Left cardiac atrium (tissue), 4 donors: ENCODE data around the gene ZNF136. TPM values are rescaled to one million over a fixed set of nuclear protein-coding genes. Genes with fewer than 3 reads are reported as not detected.
A peak's percentile ranks its signal among the peaks of the same experiment; 100 is the strongest.

ENCODE experiments used
- ATAC-seq, 2 donors: fragments of 200-7000 bp; cut with Tn5 transposase; one replicate each; pipeline ENCODE4 v1.9.1; 2020; ENCODE audit warnings: mild to moderate bottlenecking in 2 of 2, moderate library complexity in 2 of 2
- DNase-seq: peaks from one replicate; pipeline ENCODE4 v3.0.0-alpha.2; 2020
- intact Hi-C, 2 donors: fragments of 100-400 bp; cut with DNase I; formaldehyde crosslinking; loops; one replicate each; pipeline versions ENCODE4 v1.14.1 to v1.15.1; 2022 to 2023
- total RNA-seq, 2 donors: library from RNA; stranded (reverse); fragmentation: NEBNext Ultra II Directional; extraction: Animal tissue kit (Norgen Biotek cat#: 25700); gene quantifications; one replicate each; pipeline ENCODE4 v1.2.1, GENCODE V29; 2021
- donor health status: DM: no; HTN: yes; CAD: no.
- donor health status: DM: no; HTN: yes; CAD: no; lungs with severe emphysema.
- donor health status: DM: yes; HTN: yes; CAD: no.
- donor health status: Dilated cardiomyopathy.

The ZNF136 gene
- total RNA-seq, 2 donors from 2014 or later = 5.0 to 6.5 TPM

DNA sequence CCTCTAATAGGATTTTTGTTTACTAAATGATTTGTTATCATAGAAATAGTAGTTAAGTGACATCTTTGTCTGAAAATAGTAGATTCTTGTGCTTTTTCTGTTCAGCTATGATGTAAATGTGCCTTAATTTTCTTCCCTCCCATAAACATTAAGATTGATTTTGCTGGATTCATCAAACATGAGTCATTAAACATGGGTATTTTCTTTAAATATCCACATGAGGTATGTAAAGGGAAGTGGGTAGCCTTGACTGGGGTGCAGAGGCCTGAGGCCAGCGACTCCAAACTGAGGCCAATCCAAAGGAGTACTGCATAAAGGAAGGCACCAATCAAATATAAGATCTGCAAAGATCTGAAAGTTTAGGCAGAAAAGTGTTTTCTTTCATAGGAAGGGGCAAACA is 3.7 kb downstream of the ZNF136 start:
- intact Hi-C loops = no loop called here
- no peak for DNase-seq
- ATAC-seq = no peak

DNA sequence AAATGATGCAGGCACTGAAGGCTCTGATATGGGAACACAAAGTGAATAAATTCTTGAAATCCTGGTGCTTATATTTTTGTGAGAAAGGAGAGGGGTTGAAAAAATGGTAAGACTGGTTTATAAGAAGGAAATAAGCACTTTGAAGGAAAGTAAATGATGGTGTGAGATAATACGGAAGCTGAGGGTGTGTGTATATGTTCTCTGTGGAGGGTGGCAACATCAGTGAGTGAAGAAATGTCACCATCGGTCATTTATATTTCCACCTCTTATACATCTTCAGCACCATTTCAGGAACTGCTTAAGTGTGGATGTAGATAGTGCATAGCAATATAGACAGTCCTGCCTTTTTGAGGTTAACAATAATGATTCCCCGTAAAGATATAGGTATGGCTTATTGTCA is 17.5 kb downstream of the ZNF136 start:
- intact Hi-C loops = no loop called here
- DNase-seq = no peak
- ATAC-seq = no peak

DNA sequence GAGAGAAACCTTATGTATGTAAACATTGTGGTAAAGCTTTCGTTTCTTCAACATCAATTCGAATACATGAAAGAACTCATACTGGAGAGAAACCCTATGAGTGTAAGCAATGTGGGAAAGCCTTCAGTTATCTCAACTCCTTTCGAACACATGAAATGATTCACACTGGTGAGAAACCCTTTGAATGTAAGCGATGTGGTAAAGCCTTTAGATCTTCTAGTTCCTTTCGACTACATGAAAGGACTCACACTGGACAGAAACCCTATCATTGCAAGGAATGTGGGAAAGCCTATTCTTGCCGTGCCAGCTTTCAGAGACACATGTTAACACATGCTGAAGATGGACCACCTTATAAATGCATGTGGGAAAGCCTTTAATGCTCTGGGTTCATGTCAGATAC is 24.7 kb downstream of the ZNF136 start:
- DNase-seq (no peak), ATAC-seq (no peak)
- intact Hi-C loops = no loop called here

DNA sequence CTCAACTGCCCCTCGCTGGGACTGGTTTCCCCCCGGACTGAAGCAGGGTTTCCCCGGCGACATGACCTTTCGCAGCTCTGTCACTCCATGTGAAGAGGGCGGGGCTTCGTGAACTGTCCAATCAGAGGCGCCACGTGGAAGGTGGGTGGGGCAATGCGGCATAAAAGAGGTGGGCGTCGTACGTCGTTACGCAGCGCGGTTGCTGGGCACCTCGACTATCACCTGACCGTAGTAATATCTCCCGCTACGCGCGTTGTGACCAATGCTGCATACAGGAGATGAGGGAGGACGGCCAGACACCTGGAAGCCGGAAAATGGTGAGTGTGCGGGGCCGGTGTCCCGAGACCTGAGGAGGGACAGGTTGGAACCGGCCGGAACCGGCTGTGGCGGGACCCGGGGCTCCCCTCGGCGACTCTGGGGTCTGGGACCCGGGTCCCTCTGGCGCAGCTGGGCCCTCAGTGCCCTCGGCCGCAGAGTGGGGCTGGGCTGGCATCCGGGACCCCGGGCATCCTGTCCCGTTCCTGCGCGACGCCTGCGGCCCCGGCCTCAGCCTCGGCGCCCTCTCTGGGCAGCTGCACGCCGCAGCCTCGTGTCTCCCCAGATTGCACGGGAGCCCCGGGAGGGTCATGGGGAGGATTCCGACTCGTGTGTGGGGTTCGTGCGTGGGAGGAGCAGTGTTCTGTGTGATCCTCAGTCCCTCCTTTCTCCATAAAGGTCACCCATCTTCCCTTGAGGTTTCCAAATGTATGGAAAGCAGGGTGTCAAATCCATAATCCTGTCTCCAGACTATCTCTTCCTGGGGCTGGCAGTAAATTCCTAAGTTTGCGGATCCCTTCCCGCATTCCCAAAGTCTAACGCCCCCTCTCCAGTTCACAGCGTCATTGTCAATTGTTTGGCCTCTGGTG is 32.2 kb downstream of the ZNF136 start:
- DNase-seq (peak; percentile 93), ATAC-seq (peak; percentile 99)
- intact Hi-C loops = no loop called here

DNA sequence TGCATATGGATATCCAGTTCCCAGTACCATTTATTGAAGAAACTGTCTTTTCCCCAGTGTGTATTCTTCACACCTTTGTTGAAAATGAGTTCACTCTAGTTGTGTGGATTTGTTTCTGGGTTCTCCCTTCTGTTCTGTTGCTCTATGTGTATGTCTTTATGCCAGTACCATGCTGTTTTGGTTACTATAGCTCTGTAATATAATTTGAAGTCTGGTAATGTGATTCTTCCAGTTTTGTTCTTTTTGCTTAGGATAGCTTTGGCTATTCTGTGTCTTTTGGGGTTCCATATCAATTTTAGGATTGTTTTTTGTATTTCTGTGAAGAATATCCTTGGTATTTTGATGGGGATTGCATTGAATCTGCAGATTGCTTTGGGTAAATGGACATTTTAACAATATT is 35.2 kb downstream of the ZNF136 start:
- DNase-seq (no peak), ATAC-seq (no peak)
- intact Hi-C loops = no loop called here

DNA sequence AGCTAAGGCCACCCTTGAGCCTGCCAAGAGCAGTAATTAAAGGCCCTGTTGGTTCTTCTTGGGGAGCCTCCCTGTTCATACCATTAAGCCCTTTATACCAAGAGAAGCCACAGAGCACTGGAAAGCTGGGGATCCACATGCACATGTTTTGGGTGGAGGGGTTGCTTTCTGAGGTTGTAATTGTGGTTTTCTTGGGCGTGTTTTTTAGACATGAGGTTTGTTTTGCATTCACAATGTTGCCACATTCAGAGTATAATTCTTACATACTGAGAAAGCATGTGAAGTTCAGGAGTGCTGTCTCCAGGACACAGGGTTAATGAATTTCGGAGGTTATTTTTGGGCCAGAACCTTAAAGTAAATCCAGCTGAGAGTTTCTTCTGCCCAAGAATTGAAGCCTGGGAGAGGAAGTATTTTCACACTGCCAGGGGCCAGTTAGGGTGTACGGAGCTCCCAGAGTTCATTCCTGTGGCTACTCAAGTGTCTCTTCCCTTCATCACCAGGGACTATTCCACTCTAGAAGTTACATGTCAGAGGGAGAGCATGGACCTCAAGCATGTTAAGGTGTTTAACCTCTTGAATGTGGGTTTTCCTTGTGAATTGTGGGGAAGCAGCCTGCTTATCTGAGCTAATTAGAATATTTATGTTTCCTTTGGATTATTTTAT is 37.0 kb downstream of the ZNF136 start:
- DNase-seq = no peak
- intact Hi-C loops = no loop called here
- ATAC-seq = no peak

DNA sequence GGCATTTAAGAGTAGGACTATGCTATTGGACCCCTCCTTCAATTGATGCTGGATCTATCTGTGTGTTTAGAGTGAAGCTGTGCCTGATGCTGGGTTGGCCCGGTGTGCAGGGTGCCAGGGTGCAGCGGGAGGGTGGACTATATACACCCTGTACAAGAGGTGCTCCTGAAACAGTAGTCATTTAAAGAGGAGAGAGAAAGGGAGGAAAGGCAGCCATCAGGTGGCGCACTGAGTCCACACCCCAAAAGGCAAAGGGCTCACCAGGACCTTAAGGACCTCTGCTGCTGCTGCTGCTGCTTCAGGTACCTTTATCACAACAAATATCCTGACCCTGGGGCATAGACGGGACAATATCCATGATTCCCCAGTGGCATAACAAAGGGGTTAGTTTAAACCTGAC is 39.4 kb downstream of the ZNF136 start:
- intact Hi-C loops = no loop called here
- peak in 1 of 2 donors; percentile 47 for ATAC-seq

DNA sequence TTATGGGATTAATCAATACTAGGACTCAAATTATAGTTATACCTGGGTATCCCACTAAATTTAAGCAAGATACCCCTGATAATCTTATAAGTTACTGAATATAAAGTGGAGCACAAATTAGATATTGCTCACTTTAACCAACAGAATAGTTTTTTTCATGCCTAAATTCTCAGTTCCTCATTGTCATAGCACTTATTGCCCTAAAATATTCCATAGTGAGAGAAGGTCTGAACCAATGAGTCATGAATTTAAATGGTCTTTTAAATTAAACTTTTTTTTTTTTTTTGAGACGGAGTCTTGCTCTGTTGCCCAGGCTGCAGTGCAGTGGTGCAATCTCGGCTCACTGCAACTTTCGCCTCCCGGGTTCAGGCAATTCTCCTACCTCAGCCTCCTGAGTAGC is 42.4 kb downstream of the ZNF136 start:
- ATAC-seq = no peak
- intact Hi-C loops = no loop called here
- no peak for DNase-seq

More for the DNA sequence above, 39.4 kb downstream of the ZNF136 start:
- DNase-seq = peak; percentile 27

DNA sequence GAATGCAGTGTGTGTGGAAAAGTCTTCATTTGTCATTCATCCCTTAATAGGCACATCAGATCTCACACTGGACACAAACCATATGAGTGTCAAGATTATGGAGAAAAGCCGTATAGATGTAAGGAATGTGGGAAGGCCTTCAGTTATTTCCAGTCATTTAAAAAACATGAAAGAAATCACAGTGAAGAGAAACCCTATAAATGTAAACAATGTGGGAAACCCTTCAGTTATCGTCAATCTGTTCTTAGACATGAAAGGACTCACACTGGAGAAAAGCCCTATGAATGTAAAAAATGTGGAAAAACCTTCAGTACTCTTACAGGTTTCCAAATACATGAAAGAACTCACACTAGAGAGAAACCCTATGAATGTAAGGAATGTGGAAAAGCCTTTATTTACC is 45.3 kb downstream of the ZNF136 start:
- no peak for ATAC-seq
- DNase-seq = no peak
- intact Hi-C loops = no loop called here

DNA sequence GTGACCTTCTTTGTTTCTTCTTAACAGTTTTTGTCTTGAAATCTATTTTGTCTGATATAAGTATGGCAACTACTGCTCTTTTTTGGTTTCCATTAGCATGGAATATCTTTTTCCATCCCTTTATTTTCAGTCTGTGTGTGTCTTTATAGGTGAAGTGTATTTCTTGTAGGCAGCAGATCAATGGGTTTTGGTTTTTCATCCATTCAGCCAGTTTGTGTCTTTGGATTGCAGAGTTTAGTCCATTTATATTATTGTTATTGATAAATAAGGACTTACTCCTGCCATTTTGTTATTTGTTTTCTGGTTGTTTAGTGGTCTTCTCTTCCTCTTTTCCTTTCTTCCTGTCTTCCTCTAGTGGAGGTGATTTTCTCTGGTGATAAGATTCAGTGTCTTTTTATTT is 54.4 kb downstream of the ZNF136 start:
- DNase-seq (no peak), ATAC-seq (no peak)
- intact Hi-C loops = no loop called here

DNA sequence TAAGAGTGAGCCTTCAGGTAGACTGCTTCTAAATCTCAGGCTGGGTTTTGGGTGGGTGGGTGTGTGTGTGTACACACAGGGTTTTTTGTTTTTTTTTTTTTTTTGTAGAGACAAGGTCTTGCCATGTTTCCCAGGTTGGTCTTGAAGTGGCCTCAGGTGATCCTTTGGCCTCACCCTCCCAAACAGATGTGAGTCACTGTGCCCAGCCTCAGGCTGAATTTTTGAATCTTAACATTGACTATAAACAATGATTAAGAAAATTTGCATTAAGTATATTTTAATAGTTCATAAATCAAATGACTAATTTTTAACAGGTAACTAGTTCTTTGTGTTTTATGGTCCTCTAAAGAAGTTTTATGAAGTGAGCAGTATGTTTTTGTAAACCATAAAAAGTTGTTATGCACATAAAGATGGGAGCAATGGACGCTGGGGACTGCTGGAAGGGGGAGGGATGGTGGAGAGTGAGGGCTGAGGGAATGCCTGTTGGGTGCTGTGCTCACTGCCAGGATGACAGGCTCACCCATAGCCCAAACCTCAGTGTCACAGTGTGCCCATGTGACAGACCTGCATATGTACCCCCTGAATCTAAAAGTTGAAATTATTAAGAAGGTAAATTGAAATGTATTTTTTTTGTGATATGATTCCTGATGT is 60.2 kb downstream of the ZNF136 start:
- ATAC-seq = no peak
- DNase-seq = no peak
- intact Hi-C loops = no loop called here

DNA sequence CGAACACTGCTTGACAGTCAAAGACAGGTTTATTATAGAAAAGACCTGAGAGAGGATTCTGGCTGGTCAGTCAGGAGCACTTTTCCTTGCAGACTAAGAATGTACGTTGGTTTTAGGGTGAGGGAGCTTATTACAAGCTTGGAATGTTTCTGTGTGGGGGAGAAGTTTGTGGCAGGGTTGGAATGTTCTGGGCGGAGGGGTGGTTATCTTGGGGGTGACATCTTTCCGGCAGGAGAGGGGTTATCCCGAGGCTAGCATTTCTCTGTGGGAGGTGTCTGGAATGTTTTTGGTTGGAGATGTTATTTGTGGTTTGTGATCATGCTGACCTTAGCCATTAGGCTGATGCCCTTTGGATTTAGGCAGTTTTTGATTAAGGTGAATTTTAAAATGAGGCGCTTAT is 61.8 kb downstream of the ZNF136 start:
- ATAC-seq = no peak
- DNase-seq = no peak
- intact Hi-C loops = no loop called here

DNA sequence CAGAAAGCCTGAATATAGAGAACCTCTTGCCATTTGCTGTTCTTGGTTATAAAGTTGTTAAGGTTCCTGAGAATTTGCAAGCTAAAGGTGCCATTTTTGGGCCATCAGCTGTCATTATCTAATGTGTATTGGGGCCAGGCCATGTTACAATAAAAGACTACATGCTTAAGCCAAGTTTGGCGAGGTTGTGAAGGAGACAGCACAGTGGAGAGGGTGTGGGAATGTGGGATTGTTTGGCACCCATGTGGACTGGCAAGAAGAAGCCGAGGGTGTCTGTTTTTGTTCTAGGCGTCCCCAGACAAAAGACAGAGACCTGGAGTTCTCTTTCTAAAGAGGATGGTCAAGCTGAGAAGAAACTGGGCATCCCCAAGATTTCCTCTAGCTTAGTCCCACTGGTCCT is 67.1 kb downstream of the ZNF136 start:
- intact Hi-C loops = no loop called here
- DNase-seq (no peak), ATAC-seq (peak; percentile 38 to 88)

DNA sequence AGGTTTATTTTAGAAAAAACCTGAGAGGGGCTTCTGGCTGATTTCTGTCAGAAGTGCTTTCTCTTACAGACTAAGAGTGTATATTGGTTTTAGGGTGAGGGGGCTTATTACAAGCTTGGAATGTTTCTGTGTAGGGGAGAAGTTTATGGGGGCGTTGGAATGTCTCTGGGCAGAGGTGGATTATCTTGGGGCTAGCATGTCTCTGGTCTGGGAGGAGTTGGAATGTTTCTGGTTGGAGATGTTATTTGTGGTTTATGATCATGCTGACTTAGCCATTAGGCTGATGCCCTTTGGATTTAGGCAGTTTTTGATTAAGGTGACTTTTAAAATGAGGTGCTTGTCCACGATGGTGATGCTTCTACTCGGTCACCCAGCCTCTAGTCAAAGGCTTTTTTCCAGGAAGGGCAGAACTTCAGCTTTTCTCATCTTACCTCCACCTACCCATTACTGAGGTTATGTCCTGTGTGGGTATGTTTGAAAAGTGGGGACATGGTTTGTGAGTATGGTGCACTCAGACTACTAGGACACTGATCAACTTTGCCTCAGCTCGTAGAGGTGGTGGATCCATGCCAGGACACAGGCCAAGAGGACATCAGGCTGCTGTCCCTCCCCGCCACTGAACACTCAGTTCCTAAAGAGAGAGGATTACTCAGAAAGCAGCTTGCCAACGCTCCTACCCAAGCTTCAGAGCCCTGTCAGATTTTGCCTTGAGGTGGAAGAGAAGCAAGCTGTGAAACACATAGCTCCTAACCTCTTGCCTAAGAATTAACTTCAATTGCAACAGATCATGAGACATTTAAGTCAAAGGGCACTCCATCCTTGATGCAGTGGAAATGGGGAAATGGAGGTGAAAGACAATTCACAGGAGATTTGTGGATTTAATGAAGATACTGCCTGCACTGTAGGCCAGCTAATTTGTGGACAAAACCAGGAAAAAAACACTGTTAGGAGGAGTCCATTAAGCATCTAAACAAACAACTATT is 68.1 kb downstream of the ZNF136 start:
- ATAC-seq (peak; percentile 75 to 94), DNase-seq (peak; percentile 45)
- intact Hi-C loops = no loop called here

DNA sequence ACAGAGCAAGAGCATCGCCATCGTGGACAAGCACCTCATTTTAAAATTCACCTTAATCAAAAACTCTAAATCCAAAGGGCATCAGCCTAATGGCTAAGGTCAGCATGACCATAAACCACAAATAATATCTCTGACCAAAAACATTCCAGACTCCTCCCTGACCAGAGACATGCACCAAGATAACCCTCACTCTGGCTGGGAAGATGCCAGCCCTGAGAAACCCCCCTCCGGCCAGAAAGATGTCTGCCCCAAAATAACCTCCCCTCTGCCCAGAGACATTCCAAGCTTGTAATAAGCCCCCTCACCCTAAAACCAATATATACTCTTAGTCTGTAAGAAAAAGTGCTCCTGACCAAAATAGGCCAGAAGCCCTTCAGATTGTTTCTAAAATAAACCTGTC is 70.1 kb downstream of the ZNF136 start:
- intact Hi-C loops = no loop called here
- ATAC-seq = no peak
- DNase-seq = no peak

DNA sequence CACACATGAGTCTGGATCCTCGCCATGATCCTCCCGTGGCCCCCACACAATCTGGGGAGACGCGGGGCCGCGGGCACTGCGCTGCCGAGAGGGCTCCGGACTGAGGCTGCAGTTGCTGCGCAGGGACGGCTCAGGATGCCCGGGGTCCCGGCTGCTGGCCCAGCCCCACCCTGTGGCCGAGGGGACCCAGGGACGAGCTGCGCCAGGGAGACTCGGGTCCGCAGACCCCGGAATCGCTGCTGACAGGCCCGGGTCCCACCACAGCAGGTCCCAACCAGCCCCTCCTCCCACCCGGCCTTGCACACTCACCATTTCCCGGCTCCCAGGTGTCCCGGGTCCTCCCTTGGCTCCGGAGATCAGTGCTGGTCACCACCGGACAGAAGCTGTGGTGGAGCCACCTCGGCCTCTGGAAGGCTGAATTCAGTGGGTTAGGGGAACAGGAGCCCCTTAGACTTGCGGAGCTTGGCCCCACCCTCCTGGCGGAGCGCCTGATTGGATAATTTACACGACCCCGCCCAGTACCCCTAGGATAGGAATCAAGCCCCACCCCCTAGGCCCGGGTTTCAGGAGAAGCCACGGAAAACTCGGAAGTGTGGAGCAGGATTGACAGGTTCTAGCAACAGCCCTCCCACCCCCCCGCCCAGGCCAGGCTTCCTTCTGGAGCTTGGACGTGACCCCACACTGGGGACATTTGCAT is 74.4 kb downstream of the ZNF136 start:
- intact Hi-C loops = no loop called here
- ATAC-seq = no peak
- no peak for DNase-seq
